Amygdala (tissue), 56 donors: ENCODE data around the gene TUFM.
"Not testable (repeated sequence)": the region's sequence is repeated elsewhere in the genome, so short reads cannot be mapped to it uniquely, and the experiment has no call there.

ENCODE experiments used
- DNase-seq, 56 donors: peaks; one replicate each; lab custom pipeline; 2025; lab: John Stamatoyannopoulos, UW

Gene TUFM

GRCh38 chr16:28876019-28876659 lies 30.0 kb upstream of the TUFM start:
- peak in 1 of 56 donors; percentile 2 for DNase-seq

- DNase-seq: no peak
Observed at GRCh38 chr16:28875134-28876018, 29.2 kb upstream of the TUFM start.

GRCh38 chr16:28874406-28874805 lies 28.3 kb upstream of the TUFM start:
- no peak for DNase-seq

- DNase-seq: no peak
Observed at GRCh38 chr16:28873543-28874201, 27.5 kb upstream of the TUFM start.

- DNase-seq: no peak
Observed at GRCh38 chr16:28872952-28873351, 26.8 kb upstream of the TUFM start.

- no peak for DNase-seq
Observed at GRCh38 chr16:28869201-28869600, 23.1 kb upstream of the TUFM start.

- not testable (repeated sequence) for DNase-seq
Observed at GRCh38 chr16:28867646-28868045, 21.5 kb upstream of the TUFM start.

GRCh38 chr16:28867241-28867640 lies 21.1 kb upstream of the TUFM start:
- no peak for DNase-seq

- DNase-seq: no peak
Observed at GRCh38 chr16:28866454-28866804, 20.3 kb upstream of the TUFM start.

GRCh38 chr16:28865722-28866453 lies 19.7 kb upstream of the TUFM start:
- no peak for DNase-seq

- no peak for DNase-seq
Observed at GRCh38 chr16:28865001-28865688, 19.0 kb upstream of the TUFM start.

GRCh38 chr16:28863929-28864793 lies 18.0 kb upstream of the TUFM start:
- DNase-seq: peak in 7 of 56 donors; percentile 8 to 52 (median 35)

GRCh38 chr16:28859326-28859725 lies 13.2 kb upstream of the TUFM start:
- no peak for DNase-seq

GRCh38 chr16:28858421-28858820 lies 12.3 kb upstream of the TUFM start:
- no peak for DNase-seq

- DNase-seq: peak in 6 of 56 donors; percentile 12 to 55 (median 18)
Observed at GRCh38 chr16:28846933-28847273, 755 bp upstream of the TUFM start.

GRCh38 chr16:28845761-28846079 lies 428 bp downstream of the TUFM start:
- peak in 2 of 56 donors; percentile 40 to 45 for DNase-seq

GRCh38 chr16:28845293-28845692 lies 855 bp downstream of the TUFM start:
- DNase-seq: no peak

GRCh38 chr16:28844226-28844885 lies 1.8 kb downstream of the TUFM start:
- no peak for DNase-seq

GRCh38 chr16:28843766-28844165 lies 2.4 kb downstream of the TUFM start:
- no peak for DNase-seq
